ENCODE measurements around the gene ABCC11.

Gene ABCC11

GRCh38 chr16:48247311-48247710 lies at the start of gene ABCC11:
Gene ABCC11 (minus strand): TSS chr16:48247539. CDS start chr16:48231921, 15,618 bp downstream.
- Histone ChIP-seq H3K36me3 (ENCODE audit: low read length) (no peaks in the 10 kb centered on the region; the same call in 1 of the 2 replicates), H3K79me2 (ENCODE audit: insufficient read depth, low read length) (peaks cover 56% of the 10 kb centered on the region), H3K4me3 (ENCODE audit: insufficient read depth, low read length, poor library complexity, severe bottlenecking) (no peak within 1 kb of the TSS), H4K20me1 (ENCODE audit: low read depth, low read length) (no peaks in the 10 kb centered on the region), H2AFZ (ENCODE audit: low read depth, low read length, severe bottlenecking) (no peak within 1 kb of the TSS), H3K9me2 (replicated peaks; ENCODE audit: insufficient read depth, low read length) (no peaks in the 10 kb centered on the region), H3K9me3 (ENCODE audit: insufficient read depth, low read length) (no peaks in the 10 kb centered on the region), H3K4me2 (ENCODE audit: low read depth, low read length, poor library complexity, severe bottlenecking) (peak within 1 kb of the TSS; percentile 68), H3F3A (ENCODE audit: insufficient read depth) (no peaks in the 10 kb centered on the region), H3K27me3 (ENCODE audit: low read length) (no peaks in the 10 kb centered on the region), H3K27ac (ENCODE audit: low read depth, low read length) (no peak within 1 kb of the TSS), H3K9ac (ENCODE audit: low read length) (no peak within 1 kb of the TSS)
- TF ChIP-seq EZH2phosphoT487 (conservative IDR thresholded peaks at IDR 0.05; ENCODE audit: low read length): no peak
- TF ChIP-seq CTCF (IDR thresholded peaks at IDR 0.05; ENCODE audit: insufficient read depth, low read length, poor library complexity, severe bottlenecking): no peak

DNA sequence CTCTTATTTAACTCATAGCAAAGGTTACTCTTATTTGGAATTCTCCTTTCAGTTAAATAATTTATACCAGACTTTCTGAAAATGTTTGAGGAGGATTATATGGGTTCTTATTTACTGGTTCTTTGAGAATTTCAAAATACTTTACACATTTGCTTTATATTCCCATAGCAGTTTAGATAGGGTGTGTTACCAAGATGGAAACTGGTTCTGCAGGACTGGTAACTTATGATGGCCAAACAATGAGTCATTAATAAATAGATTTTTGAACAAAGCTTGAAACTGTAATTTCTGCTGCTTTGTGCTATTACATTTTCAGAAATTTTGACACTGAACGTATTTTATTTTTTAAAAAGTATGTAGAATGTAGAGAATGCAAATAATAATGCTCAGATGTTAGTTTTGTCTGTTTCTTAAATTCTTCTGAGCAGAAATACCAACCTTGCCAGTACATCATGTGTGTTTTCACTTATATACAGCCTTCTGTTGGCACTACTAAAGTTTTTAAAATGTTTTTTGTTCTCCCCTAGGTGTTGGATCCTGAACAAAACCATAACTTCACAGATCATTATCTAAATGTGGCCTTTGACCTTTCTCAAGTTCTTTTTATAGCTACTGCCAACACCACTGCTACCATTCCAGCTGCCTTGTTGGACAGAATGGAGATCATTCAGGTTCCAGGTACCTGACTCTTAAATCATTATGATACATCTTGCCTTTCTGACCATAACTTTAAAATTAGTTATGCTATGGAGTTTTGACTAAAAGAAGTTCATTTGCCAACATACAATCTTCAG lies 48.3 kb upstream of the ABCC11 start:
- Histone ChIP-seq H3K79me2 (ENCODE audit: insufficient read depth, low read length) (no peaks in the 10 kb centered on the region), H3K27ac (ENCODE audit: low read depth, low read length) (no peak overlapping the region), H2AFZ (ENCODE audit: low read depth, low read length, severe bottlenecking) (no peak overlapping the region), H3K9ac (ENCODE audit: low read length) (no peak overlapping the region), H3K27me3 (ENCODE audit: low read length) (no peaks in the 10 kb centered on the region), H3K9me2 (replicated peaks; ENCODE audit: insufficient read depth, low read length) (no peaks in the 10 kb centered on the region), H3K9me3 (ENCODE audit: insufficient read depth, low read length) (no peaks in the 10 kb centered on the region), H3K4me3 (ENCODE audit: insufficient read depth, low read length, poor library complexity, severe bottlenecking) (no peak overlapping the region), H3K36me3 (ENCODE audit: low read length) (no peaks in the 10 kb centered on the region; the same call in 1 of the 2 replicates), H4K20me1 (ENCODE audit: low read depth, low read length) (no peaks in the 10 kb centered on the region), H3K4me2 (ENCODE audit: low read depth, low read length, poor library complexity, severe bottlenecking) (no peak overlapping the region), H3F3A (ENCODE audit: insufficient read depth) (no peaks in the 10 kb centered on the region)
- TF ChIP-seq EZH2phosphoT487 (conservative IDR thresholded peaks at IDR 0.05; ENCODE audit: low read length) (no peak), CTCF (IDR thresholded peaks at IDR 0.05; ENCODE audit: insufficient read depth, low read length, poor library complexity, severe bottlenecking) (no peak)

GRCh38 chr16:48294724-48295123 lies 47.4 kb upstream of the ABCC11 start:
- TF ChIP-seq CTCF (IDR thresholded peaks at IDR 0.05; ENCODE audit: insufficient read depth, low read length, poor library complexity, severe bottlenecking) (no peak), EZH2phosphoT487 (conservative IDR thresholded peaks at IDR 0.05; ENCODE audit: low read length) (no peak)
- Histone ChIP-seq H3K27ac (ENCODE audit: low read depth, low read length) (no peak overlapping the region), H3K36me3 (ENCODE audit: low read length) (no peaks in the 10 kb centered on the region; the same call in 1 of the 2 replicates)

More at GRCh38 chr16:48294724-48295123, 47.4 kb upstream of the ABCC11 start:
- H3K4me2 ChIP-seq (ENCODE audit: low read depth, low read length, poor library complexity, severe bottlenecking): no peak overlapping the region
- no peaks in the 10 kb centered on the region for H3F3A ChIP-seq (ENCODE audit: insufficient read depth)
- no peaks in the 10 kb centered on the region for H3K9me2 ChIP-seq (replicated peaks; ENCODE audit: insufficient read depth, low read length)
- no peak overlapping the region for H3K9ac ChIP-seq (ENCODE audit: low read length)
- H2AFZ ChIP-seq (ENCODE audit: low read depth, low read length, severe bottlenecking): no peak overlapping the region
- no peaks in the 10 kb centered on the region for H4K20me1 ChIP-seq (ENCODE audit: low read depth, low read length)
- H3K9me3 ChIP-seq (ENCODE audit: insufficient read depth, low read length): no peaks in the 10 kb centered on the region
- H3K4me3 ChIP-seq (ENCODE audit: insufficient read depth, low read length, poor library complexity, severe bottlenecking): no peak overlapping the region
- no peaks in the 10 kb centered on the region for H3K79me2 ChIP-seq (ENCODE audit: insufficient read depth, low read length)
- H3K27me3 ChIP-seq (ENCODE audit: low read length): no peaks in the 10 kb centered on the region

All from SU-DHL-6 (cell line).